GM21526 (cell line): Measurements from ENCODE around the gene CHID1.

ENCODE experiments used
- ATAC-seq: cut with Tn5 transposase; IDR thresholded peaks from one replicate; pipeline ENCODE4 v1.9.1; 2021; ENCODE audit warnings: moderate library complexity; ENCODE audit not compliant: unreplicated experiment, low FRiP score

Gene CHID1

GRCh38 chr11:933142-933851 is 22.7 kb upstream of the CHID1 start:
- ATAC-seq = no peak

- ATAC-seq = no peak
Observed at GRCh38 chr11:932435-932834, 21.8 kb upstream of the CHID1 start.

GRCh38 chr11:931385-931784 is 20.8 kb upstream of the CHID1 start:
- no peak for ATAC-seq

- no peak for ATAC-seq
Observed at GRCh38 chr11:929405-929804, 18.8 kb upstream of the CHID1 start.

- no peak for ATAC-seq
Observed at GRCh38 chr11:928786-929185, 18.2 kb upstream of the CHID1 start.

- no peak for ATAC-seq
Observed at GRCh38 chr11:927871-928270, 17.3 kb upstream of the CHID1 start.

- no peak for ATAC-seq
Observed at GRCh38 chr11:926341-926916, 15.8 kb upstream of the CHID1 start.

GRCh38 chr11:925496-926301 is 15.1 kb upstream of the CHID1 start, which contains the start of gene AP2A2:
TSS of gene AP2A2 (plus strand) at chr11:925870. CDS start at chr11:926022, 152 bp downstream.
- peak; percentile 67 for ATAC-seq

GRCh38 chr11:925158-925495 is 14.5 kb upstream of the CHID1 start:
- ATAC-seq = no peak

GRCh38 chr11:924406-925157 is 14.0 kb upstream of the CHID1 start:
- ATAC-seq = no peak

GRCh38 chr11:923691-924405 is 13.2 kb upstream of the CHID1 start:
- ATAC-seq = no peak

GRCh38 chr11:921921-922678 is 11.5 kb upstream of the CHID1 start:
- ATAC-seq = no peak

- no peak for ATAC-seq
Observed at GRCh38 chr11:917426-917825, 6.8 kb upstream of the CHID1 start.

GRCh38 chr11:914747-915501 is 4.3 kb upstream of the CHID1 start:
- no peak for ATAC-seq

GRCh38 chr11:914204-914603 is 3.6 kb upstream of the CHID1 start:
- ATAC-seq = no peak

GRCh38 chr11:913043-913442 is 2.4 kb upstream of the CHID1 start:
- ATAC-seq = no peak

GRCh38 chr11:912266-912665 is 1.7 kb upstream of the CHID1 start:
- no peak for ATAC-seq

- no peak for ATAC-seq
Observed at GRCh38 chr11:911890-912219, 1.2 kb upstream of the CHID1 start.
